ENCODE data around the gene PLEKHB2.
A peak's percentile ranks its signal among the peaks of the same experiment; 100 is the strongest.
"Not testable (repeated sequence)": the region's sequence is repeated elsewhere in the genome, so short reads cannot be mapped to it uniquely, and the experiment has no call there.

The PLEKHB2 gene

DNA sequence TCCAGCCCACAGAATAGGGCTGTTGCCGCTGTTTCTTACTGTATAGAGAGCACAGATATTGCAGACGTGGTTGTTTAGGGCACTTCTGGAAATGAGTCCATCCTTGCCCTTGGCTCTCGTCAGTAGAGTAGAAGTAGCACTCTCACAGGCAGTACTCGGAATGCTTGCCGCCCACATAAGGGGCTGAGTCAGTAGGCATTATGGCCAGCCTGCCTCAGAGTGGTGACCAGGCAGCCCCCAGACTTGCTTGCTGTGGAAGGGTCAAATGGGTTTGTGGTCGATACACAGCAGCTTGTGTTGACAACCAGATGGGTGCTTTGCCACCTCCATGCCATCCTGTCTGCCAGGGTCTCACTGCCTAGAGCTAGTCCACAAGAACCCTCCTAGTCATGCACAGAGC is 38.7 kb downstream of the PLEKHB2 start:
- DNase-seq (ENCODE audit: low spot score): no peak

DNA sequence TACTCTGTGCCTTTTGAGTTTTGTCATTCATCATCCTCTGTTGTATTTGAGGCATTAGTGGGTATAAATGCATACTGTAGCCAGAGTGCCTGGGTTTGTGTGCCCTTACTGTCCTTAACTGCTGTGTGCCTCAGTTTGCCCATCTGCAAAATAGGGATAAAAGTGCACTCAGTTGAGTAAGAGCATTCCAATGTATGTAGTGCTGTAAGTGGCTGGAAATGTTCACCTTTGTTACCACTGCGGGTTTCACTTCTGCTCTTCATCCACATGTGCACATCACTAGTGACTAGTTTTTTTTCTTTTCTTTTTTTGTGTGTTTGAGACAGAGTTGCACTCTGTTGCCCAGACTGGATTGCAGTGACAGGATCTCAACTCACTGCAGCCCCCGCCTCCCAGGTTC is 39.9 kb downstream of the PLEKHB2 start:
- DNase-seq (ENCODE audit: low spot score): no peak

DNA sequence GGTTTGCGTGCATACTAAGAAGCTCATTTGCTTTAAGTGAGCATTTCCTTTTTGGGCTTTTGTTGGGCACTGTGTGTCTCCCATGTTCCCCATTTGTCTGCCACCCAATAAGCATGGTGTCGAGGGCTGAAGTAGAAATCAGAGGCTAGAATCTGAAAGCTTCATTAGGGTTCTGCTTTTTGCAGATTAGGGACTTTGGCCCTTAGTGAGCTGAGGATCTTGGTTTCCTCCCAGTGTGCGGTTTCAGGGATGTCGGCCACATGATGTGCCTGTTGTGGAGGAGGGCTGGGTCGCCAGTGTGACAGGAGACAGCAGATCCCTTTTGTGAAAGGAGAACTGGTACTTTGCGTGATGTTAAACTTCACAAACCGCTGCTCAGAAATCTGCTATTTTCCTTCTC is 41.1 kb downstream of the PLEKHB2 start:
- no peak for DNase-seq (ENCODE audit: low spot score)

DNA sequence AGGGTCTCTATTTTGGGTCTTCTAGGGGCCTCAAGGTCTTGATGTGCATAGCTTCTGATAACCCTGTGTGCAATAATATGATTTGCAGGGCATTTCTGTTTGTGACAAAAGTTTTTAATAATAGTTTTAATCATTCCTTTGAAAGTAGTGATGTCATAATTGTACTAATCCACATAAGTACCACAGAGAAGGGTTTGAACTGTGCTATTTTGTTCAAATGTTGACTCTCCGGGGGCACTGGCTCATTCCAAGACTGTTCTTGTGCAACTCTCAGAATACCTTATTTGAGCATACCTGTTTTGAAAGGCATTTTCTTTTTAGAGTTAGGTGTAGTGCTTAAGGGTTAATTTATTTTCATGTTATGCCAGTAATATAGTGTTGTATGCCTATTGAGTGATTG is 41.6 kb downstream of the PLEKHB2 start:
- no peak for DNase-seq (ENCODE audit: low spot score)

GRCh38 chr2:131148426-131148825 is 43.3 kb downstream of the PLEKHB2 start:
- DNase-seq (ENCODE audit: low spot score): no peak

GRCh38 chr2:131150109-131150508 is 45.0 kb downstream of the PLEKHB2 start:
- DNase-seq (ENCODE audit: low spot score): not testable (repeated sequence)

DNA sequence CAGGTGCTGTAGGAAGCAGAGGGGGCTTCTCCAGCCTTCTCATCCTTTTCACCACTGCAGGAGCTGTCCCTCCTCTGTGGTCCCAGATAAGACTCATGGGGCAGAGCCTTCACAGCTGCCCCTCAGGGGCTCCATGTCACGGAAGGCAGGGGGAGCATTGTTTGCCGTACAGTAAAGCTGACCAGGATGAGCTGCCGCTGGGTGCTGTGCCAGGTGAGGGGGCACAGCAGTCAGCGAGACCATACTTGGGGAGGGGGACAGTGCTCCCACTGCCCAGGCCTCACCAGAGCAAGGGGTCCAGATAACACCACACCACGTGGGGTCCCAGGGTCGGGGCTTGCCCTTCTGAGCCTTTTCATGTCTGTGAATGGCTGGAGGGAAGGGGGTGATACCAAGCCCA is 46.3 kb downstream of the PLEKHB2 start:
- DNase-seq (ENCODE audit: low spot score): no peak

DNA sequence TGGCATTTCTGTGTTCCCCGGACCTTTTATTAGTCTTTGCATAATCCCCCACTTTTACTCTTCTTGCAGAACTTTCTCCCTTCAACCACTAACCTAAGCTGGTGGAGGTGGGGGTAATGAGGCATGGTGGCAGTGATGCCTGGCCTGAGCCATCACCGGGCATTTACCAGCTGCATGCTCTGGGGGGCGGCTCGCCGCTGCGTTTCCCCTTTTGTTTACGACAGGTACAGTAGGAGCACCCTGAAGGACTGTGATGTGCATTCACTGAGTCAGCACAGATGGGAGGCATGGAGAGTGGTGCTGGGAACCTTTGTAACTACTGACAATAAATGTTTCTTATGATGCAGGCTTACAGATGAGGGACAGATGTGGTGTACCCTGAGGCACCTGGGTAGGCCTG is 46.9 kb downstream of the PLEKHB2 start:
- DNase-seq (ENCODE audit: low spot score): no peak

- DNase-seq (ENCODE audit: low spot score): no peak
These were observed 48.4 kb downstream of the PLEKHB2 start for GRCh38 chr2:131153529-131153928.

DNA sequence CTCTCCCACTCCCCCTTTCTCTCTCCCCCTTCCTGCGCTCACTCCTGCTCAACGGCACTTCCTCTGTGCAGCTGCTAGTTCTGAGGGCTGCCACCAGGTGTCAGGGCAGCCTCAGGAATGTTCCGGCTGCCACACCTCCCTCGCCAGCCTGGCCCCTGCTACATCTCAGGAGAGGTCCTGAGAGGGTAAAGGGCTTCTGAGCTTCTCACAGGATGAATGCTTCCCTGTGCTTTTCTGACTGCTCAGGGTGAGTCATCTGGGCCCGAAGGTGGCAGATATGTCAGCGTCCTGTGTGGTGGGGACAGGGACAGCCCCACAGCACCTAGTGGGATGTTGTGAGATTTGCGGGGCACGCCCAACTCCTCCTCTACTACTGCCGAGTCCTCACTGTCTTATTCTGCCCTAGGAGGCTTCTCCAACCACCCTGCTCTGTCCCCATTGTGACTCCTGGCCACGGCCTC is 49.0 kb downstream of the PLEKHB2 start:
- DNase-seq (ENCODE audit: low spot score): peak; percentile 70

DNA sequence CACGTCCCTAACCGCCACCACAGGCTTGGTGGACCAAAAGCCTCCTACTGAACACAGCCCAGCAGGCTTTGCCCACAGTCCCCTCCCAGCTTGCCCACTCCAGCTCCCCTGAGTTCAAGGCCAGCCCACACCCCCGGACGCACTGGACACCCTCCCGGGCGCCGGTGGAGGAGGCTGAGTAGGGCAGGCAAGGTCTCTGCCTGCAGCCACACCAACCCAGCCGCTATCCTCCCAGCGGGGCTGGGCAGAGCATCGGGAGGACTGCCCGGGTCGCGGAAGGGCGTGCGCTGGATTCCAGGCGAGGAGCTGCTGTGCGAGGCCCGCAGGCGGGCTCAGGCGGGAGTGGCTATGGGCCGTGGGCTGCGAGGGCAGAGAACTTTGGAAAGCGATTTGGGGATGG is 49.5 kb downstream of the PLEKHB2 start:
- DNase-seq (ENCODE audit: low spot score): no peak

DNA sequence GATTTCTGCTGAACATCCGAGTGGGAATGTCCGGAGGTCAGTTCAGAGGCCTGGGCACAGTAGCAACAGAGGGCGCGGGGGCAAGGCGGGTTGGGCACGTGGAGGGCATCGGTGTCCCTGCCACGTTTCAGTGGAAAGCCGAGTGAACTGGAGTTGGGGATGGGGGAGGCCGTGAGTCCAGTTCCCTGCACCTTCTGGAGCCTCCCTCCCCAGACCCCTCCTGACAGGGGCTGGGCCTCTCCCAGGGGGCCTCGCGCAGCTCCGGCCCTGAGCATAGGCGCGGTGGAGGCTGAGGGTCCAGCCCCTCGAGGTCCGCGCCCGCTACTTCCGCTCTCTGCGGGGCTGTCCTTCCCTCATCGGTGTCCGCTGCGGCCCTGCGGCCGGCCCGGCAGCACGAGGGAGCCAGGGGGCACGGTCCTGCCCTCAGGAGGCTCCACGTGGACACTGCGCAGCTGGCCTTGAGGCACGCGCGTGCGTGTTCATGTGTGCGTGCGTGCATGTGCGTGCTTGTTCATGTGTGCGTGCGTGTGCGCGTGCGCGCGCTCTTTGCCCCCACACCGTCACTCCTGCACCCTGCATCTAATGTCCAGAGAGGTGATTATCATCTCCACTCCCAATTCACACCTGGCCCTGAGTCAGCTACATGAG is 50.2 kb downstream of the PLEKHB2 start:
- DNase-seq (ENCODE audit: low spot score): no peak

DNA sequence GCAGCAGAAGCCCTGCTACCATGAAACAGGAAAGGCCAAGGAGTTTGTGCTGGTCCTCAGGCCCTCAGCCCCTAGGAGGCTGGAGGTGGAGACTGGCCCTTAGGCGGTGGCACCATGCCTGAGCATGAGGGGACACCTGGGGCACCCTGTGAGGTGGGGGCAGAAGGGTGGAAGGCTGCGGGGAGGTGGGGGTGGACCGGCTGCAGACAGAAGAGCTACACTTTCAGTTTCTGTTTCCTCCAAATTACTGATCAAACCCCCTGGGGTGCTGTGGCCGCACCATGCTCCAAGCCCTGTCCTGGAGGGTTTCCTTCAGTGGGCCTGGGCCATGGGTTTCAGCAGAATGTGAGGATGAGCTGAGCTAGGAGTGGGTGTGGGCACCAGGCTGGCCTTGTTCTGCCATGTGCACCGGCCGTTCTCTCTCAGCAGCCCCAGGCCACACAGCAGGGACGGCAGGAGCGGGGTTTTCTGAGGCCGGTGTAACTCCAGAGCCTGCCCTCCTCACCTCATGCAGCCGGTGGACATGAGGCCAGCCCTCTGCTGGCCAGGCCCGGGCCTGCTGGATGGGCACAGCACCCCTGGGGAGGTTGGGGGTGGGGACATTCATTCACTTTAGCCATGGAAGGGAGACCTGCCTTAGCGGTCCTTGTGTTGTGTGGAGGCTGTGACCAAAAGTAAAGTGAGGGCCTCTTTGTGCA is 51.5 kb downstream of the PLEKHB2 start:
- DNase-seq (ENCODE audit: low spot score): no peak

DNA sequence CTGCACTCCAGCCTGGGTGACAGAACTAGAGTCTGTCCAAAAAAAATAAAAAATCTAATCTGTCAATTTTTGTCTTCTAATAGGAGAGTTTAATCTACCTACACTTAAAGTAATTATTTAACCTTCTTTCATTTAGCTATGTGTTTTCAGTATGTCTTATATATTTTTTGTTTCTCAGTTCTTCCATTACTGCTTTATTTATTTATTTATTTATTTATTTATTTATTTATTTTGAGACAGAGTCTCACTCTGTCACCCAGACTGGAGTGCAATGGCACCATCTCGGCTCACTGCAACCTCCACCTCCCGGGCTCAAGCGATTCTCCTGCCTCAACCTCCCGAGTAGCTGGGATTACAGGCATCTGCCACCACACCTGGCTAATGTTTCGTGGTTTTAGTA is 60.4 kb downstream of the PLEKHB2 start:
- DNase-seq (ENCODE audit: low spot score): not testable (repeated sequence)

DNA sequence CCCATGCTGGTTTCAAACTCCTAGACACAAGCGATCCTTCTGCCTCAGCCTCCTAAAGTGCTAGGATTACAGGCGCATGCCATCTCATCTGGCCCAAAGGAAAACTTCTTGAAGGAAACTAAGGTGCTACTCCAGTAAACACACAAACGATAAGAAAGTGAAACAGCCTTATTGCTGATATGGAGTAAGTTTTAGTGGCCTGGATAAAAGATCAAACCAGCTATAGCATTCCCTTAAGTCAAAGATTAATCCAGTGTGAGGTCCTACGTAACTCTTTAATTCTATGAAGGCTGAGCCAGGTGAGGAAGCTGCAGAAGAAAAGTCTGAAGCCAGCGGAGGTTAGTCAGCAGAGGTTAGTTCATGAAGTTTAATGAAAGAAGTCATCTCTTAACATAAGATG is 63.4 kb downstream of the PLEKHB2 start:
- no peak for DNase-seq (ENCODE audit: low spot score)

DNA sequence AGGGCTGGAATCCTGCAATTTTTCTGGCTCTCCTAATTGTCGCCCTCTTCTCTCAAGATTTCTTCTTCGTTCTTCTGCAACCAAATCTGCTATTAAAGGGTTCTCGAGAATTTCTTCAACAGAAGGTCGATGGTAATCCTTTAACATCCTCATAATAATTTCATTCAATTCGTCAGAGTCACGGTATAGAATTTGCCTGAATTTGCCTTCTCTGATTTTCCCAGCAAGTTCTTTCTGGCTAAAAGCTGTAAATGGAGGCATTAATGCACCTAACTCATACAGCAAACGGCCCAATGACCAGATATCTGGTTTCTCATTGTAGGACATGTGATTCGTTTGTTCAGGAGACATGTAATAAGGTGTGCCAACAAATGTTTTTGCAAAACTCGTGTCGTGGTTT is 72.9 kb downstream of the PLEKHB2 start:
- not testable (repeated sequence) for DNase-seq (ENCODE audit: low spot score)

DNA sequence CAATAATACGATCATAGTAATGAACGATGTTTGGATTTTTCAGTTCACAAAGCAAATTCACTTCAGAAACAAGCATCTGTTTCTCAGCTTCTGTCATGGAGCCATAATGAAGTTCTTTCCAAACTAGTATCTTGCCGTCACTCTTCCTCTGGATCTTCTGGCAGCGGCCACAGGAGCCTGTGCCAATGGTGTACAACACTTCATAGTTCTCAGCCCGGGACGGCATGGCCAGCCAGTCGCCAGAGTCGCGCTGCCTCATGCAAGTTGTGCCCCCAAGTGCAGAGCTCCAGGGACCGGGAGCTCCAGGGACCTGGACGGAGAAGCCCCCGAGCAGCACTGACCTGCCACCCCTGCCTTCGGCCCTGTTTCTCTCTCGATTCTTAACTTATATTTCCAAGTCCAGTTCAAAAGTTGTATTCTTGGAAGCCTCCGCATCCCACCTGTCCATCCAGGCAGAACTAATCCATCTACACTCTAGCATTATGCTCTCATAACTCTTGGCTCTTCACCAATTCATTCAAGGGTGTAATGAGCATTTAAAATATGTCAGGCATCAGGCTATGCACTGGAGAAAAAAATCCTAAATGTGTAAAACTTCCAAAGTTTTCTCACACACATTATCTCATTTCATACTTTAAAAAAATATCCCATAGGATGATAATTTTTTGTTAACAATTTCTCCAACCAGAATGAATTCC is 73.7 kb downstream of the PLEKHB2 start:
- not testable (repeated sequence) for DNase-seq (ENCODE audit: low spot score)

GRCh38 chr2:131181451-131181850 is 76.3 kb downstream of the PLEKHB2 start:
- DNase-seq (ENCODE audit: low spot score): not testable (repeated sequence)

DNA sequence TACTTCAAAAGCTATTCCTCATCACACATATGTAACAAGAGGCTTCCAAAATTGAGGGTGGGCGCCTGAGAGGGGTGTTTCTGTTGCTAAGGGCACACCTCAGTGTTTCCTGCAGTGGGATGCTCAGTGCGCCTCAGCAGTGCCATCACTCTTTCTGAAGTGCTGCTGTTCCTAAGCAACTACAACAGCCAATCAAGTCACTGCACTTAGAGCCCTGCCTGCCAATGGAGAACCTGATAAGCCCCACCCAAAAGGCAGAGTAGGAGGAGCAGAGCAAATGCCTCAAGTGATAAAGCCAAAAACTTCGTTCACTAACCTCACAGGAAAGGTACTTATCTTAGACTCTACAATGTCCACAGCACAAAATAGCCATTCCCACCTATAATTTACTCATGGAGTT is 88.3 kb downstream of the PLEKHB2 start:
- not testable (repeated sequence) for DNase-seq (ENCODE audit: low spot score)

- DNase-seq (ENCODE audit: low spot score): not testable (repeated sequence)
These were observed 91.0 kb downstream of the PLEKHB2 start for GRCh38 chr2:131196186-131196585.
